Ramos (cell line): ENCODE measurements around the gene SCN1B.
"Not testable (repeated sequence)": the region's sequence is repeated elsewhere in the genome, so short reads cannot be mapped to it uniquely, and the experiment has no call there.

Experiments used
- in situ Hi-C: fragments of 300-500 bp; cut with MboI; formaldehyde crosslinking; loops from one replicate; pipeline ENCODE4 v1.14.3; 2022; ENCODE audit warnings: low sequenced_read_pairs; ENCODE audit not compliant: unreplicated experiment

SCN1B gene

DNA sequence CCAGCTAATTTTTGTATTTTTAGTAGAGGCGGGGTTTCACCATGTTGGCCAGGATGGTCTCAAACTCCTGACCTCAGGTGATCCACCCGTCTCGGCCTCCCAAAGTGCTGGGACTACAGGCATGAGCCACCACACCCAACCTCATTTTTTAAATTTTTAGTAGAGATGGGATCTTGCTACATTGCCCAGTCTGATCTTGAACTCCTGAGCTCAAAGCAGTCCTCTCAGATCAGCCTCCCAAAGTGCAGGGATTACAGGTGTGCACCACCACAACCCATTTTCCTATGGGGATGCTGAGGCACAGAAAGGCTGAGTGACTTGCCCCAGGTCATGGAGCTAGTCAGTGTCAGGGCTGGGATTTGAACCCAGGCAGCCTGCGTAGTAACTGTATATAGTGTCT, 21.0 kb downstream of the SCN1B start:
- in situ Hi-C loops, result not testable (repeated sequence)

DNA sequence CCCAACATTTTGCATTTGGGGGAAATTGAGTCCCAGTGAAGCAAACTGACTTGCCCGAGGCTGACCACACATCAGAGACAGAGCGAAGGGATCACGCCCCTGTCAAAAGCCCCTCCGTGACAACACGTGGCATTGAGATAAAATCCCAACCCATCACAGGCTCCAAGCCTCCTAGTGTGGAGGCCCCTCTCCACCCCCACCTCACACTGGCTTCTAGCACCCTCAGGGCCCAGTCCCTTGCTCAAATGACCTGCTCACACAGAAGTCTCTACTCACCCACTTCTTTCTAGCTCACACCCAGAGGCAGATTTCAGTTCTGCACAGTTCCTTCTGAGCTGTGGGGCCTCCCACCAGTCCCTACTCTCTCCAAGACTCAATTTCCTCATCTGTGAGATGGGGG, 21.5 kb downstream of the SCN1B start:
- in situ Hi-C loops, result no loop called here

GRCh38 chr19:35052599-35053190, 22.4 kb downstream of the SCN1B start:
- in situ Hi-C loops, result no loop called here

GRCh38 chr19:35053667-35054293, 23.5 kb downstream of the SCN1B start:
- in situ Hi-C loops, result no loop called here

DNA sequence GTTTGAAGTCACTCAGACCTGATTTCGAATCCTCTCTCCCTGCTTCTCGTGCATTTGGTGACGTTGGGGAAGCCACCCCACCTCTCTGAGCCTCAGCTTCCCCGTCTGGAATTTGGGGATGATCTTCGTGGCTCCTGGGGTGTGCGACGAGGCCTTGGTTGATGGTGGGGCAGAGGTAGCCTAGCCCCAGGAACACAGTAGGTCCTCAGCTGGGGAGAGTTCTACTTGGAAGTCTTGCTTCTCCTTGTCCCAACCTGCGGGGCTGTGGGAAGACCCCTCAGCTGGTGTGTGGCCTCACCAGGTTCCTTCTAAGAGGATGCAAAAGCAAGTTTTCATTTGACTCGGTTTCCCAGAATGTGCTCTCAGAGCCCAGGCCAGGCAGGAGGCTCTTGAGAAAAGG, 24.4 kb downstream of the SCN1B start:
- in situ Hi-C loops, result no loop called here

DNA sequence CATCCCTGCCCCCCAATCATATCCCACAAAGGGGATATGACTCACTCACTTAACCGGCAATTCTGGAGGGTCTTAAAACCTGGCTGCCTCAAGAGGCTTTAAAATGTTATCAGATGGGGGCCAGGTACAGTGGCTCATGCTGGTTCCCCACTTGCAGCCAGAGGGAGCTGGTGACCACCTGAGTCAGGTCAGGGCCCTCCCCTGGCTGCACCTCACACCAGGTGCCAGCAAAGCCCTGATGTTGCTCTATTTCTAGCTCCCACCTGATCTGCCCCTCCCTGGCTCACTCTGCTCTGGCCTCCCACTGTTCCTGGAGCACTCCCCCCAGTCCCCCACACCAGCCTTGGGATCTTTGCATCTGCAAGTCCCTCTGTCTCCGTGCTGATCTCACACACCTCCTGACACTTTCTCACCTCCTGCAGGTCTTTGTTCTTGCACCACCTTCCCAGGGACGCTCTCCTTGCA, 25.5 kb downstream of the SCN1B start:
- in situ Hi-C loops, result no loop called here

GRCh38 chr19:35056513-35057063, 26.3 kb downstream of the SCN1B start:
- in situ Hi-C loops, result no loop called here

DNA sequence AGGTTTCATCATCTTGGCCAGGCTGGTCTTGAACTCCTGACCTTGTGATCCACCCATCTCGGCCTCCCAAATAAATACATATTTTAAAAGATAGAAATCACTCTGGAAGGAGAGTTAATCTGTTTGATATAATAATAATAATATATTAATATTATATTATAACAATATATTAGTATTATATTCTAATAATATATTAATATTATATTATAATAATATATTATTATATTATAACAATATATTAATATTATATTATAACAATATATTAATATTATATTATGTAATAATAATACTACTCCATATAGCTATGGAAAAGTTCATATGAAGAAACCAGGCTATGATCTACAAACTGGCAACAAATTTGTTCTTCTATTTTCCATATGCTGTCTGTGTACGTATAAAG, 28.1 kb downstream of the SCN1B start:
- in situ Hi-C loops, result no loop called here

GRCh38 chr19:35059006-35059798, 28.9 kb downstream of the SCN1B start:
- in situ Hi-C loops, result no loop called here

DNA sequence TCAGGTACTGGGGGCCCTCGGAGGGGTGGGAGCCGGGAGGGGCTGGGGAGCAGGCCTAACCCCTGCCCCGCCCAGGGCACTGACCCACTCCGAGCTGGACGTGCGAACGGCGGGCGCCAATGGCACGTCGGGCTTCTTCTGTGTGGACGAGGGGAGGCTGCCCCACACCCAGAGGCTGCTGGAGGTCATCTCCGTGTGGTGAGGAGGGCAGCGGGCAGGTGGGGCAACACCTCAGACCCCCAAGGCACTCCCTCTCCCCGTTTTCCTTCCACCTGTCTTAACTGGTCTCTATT, 29.5 kb downstream of the SCN1B start:
- in situ Hi-C loops, result loop anchor here (5.0 kb wide), 1 partner anchor 78 kb away; the partner anchor contains the start of genes FXYD1 and LGI4

- in situ Hi-C loops, result loop anchor here (5.0 kb wide), 1 partner anchor 77 kb away; the partner anchor contains the start of genes FXYD1 and LGI4
Observed at GRCh38 chr19:35060160-35060855, 30.0 kb downstream of the SCN1B start.

DNA sequence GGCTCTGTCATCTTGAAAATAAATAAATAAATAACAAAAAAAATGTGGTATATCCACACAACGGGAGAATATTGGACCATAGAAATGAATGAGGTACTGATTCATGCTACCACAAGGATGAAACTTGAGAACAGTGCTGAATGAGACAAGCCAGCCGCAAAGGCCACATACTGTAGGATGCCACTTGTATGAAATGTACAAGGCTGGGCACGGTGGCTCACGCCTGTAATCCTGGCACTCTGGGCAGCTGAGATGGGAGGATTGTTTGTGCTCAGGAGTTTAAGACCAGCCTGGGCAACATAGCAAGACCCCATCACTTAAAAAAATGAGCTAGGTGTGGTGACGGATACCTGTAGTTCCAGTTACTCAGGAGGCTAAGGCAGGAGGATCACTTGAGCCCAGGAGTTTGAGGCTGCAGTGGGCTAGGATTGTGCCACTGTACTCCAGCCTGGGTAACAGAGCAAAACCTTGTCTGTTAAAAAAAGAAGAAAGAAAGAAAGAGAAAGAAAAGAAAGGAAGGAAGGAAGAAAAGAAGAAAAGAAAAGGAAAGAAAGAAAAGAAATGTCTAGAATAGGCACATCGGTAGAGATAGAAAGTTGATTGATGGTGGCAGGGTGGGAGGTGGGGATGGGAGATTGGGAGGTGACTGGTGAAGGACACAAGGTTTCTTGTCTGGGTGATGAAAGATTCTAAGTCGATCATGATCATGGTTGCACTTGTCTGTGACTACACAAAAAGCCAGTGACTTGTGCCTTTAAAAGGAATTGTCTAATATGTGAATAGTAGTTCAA, 31.5 kb downstream of the SCN1B start:
- in situ Hi-C loops, result loop anchor here (5.0 kb wide), 1 partner anchor 76 kb away; the partner anchor contains the start of genes FXYD1 and LGI4

- in situ Hi-C loops, result loop anchor here (5.0 kb wide), 1 partner anchor 74 kb away; the partner anchor contains the start of genes FXYD1 and LGI4
Observed at GRCh38 chr19:35062942-35063341, 32.7 kb downstream of the SCN1B start.

DNA sequence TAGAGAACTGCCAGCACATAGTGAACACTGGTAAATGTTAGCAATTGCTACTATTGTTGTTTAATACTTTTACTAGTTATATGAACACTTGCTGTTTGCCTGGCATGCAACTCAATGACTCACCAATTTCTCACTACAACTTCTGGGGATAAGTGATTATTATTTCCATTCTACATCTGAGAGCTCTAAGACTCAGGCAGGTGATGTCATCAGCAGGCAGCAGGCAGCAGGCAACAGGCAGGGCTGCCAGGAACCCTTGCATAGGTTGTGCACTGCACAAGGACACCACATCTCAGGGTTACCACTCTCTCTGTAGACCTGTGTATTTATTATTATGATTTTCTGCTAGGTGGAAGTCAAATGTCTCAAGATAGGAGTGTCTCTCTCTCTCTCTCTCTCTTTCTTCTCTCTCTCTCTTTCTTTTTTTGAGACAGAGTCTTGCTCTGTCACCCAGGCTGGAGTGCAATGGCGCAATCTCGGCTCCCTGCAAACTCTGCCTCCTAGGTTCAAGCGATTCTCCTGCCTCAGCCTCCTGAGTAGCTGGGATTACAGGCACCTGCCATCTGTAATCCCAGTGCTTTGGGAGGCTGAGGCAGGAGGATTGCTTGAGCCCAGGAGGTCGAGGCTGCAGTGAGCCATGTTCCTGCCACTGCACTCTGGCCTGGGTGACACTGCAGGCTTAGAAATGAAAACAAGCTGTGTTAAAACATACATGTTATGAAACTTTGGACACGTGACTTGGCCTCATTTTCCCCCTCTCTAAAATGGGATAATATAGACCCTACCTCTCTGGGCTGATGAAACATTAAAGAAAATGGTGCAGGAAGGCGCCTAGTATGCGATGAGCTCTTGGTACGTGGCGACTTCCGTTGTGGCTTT, 33.9 kb downstream of the SCN1B start:
- in situ Hi-C loops, result loop anchor here (5.0 kb wide), 1 partner anchor 73 kb away; the partner anchor contains the start of genes FXYD1 and LGI4

DNA sequence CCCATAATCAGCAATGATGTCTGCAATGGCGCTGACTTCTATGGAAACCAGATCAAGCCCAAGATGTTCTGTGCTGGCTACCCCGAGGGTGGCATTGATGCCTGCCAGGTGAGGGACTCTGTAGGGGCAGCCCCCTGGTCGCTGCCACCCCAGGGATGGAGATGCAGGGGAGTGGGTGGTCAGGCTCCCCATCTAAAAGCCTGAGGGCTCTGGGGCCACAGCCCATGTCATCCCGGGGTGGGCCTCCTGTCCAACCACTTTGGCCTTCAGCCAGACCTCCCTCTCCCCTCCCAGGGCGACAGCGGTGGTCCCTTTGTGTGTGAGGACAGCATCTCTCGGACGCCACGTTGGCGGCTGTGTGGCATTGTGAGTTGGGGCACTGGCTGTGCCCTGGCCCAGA, 35.3 kb downstream of the SCN1B start:
- in situ Hi-C loops, result no loop called here

GRCh38 chr19:35066121-35066520, 35.9 kb downstream of the SCN1B start:
- in situ Hi-C loops, result no loop called here

GRCh38 chr19:35066691-35067563, 36.7 kb downstream of the SCN1B start:
- in situ Hi-C loops, result no loop called here
